Ishikawa (cell line): ENCODE data around the gene AMIGO2.

Experiments
- RAD21 ChIP-seq: IDR thresholded peaks from 2 replicates; pipeline ENCODE4 v1.6.1; 2012; ENCODE audit warnings: low read depth
- REST ChIP-seq: IDR thresholded peaks from 2 replicates; pipeline ENCODE4 v1.6.1; 2012; ENCODE audit warnings: low read depth, mild to moderate bottlenecking
- TAF1 ChIP-seq: IDR thresholded peaks from 2 replicates; pipeline ENCODE4 v1.6.1; 2012; ENCODE audit warnings: low read depth, mild to moderate bottlenecking
- TCF12 ChIP-seq: IDR thresholded peaks from 2 replicates; pipeline ENCODE4 v1.6.1; 2012; ENCODE audit warnings: low read depth
- USF1 ChIP-seq: IDR thresholded peaks from 2 replicates; pipeline ENCODE4 v1.6.1; 2012
- YY1 ChIP-seq: IDR thresholded peaks from 2 replicates; pipeline ENCODE4 v1.6.1; 2012; ENCODE audit warnings: low read depth
- TF ChIP-seq, protein P1 (sequence below): IDR thresholded peaks from 2 replicates; pipeline ENCODE4 v1.6.1; 2012

DNA sequence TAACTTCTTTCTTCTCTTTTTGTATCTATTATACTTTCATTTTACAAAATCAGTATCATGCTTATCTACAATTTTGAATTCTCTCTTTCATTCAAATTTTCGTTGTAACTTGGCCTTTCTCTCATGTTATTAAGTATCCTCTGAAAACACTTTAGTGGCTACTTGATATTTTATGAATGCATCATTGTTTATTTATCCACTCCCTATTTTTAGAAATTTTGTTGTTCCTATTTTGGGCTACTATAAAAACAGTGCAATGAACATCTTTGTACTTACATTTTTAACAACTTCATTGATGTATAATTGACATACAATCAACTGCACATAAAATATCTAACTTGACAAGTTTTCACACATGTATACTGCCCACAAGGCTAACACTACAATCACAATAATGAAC, 44.0 kb upstream of the AMIGO2 start:
- TF ChIP-seq USF1: no peak
- no peak for TF ChIP-seq TCF12
- TF ChIP-seq RAD21: no peak
- TF ChIP-seq, protein P1, sequence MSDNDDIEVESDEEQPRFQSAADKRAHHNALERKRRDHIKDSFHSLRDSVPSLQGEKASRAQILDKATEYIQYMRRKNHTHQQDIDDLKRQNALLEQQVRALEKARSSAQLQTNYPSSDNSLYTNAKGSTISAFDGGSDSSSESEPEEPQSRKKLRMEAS: no peak
- no peak for TF ChIP-seq TAF1
- no peak for TF ChIP-seq REST
- no peak for TF ChIP-seq YY1
